ENCODE results near the gene GMDS. TPM values are rescaled to one million over a fixed set of nuclear protein-coding genes. Genes with fewer than 3 reads are reported as not detected.
"Not testable (repeated sequence)": the region's sequence is repeated elsewhere in the genome, so short reads cannot be mapped to it uniquely, and the experiment has no call there.

The GMDS gene
- total RNA-seq, 1 donor from 2014 or later, result 35.7 TPM

DNA sequence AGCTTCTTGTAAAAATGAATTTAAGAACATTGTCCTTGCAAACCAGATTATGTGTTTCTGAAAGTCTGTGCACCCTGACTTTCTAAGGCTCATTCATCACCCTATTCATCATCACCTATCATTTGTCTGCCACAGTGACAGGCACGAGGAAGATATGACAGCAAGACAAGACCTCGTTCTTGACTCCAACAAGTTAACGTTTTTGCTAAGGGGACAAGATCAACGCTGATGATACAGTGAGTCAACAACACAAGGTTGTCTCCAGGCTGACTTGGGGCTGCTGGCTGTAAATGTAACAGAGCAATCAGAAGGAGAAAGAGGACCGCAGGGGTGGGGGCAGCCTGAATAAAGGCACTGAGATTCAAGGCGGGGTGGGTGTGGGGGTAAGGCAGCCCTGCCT lies 541.5 kb downstream of the GMDS start:
- Mint-ChIP-seq H3K27me3 (ENCODE audit: low read depth) (no peaks in the 10 kb centered on the region), H3K27ac (no peak overlapping the region), H3K36me3 (ENCODE audit: low read depth) (no peaks in the 10 kb centered on the region), H3K9me3 (no peaks in the 10 kb centered on the region), H3K4me1 (ENCODE audit: low read depth) (no peaks in the 10 kb centered on the region), H3K4me3 (ENCODE audit: low read depth) (no peak overlapping the region)
- DNase-seq (ENCODE audit: low spot score), result no peak
- intact Hi-C loops (cut with micrococcal nuclease), result no loop called here

DNA sequence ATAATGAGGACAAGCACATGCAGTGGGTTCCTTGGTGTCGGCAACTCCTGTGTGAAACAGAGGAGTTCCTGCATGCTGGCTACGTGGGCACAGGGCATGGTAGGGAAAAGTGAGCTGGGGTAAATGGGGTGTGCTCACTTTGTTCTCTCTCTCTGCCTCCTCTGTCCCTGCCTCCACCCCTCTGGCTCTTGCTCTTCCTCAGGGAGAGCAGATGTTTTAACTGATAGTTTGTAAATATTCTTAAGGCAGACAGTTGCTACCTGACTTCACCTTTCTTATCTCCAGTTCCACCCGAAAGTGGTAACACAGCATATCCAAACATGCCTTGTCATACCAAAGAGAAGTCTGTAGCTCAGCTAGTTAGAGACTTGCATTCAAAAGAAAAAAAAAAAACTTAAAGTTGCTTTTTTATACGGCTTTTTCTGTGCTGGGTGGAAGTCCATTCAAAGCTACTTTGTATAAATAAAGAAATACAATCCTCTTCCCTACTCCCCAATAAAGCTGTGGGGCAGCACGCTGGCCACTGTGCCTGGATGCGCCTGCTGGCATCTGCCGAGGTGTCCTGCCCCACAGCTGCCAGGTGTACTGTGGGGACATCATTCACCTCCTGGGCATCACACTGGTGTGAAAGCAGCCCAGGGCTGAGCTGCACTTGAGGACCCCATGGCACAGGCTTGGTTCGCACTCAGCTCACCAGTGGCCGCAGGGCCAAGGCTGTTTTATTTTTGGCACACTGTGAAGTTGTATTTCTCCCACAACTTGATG lies 542.1 kb downstream of the GMDS start:
- DNase-seq (ENCODE audit: low spot score), result no peak
- no peaks in the 10 kb centered on the region for H3K4me1 Mint-ChIP-seq (ENCODE audit: low read depth)
- H3K9me3 Mint-ChIP-seq, result no peaks in the 10 kb centered on the region
- H3K36me3 Mint-ChIP-seq (ENCODE audit: low read depth), result no peaks in the 10 kb centered on the region
- H3K27me3 Mint-ChIP-seq (ENCODE audit: low read depth), result no peaks in the 10 kb centered on the region
- no peak overlapping the region for H3K4me3 Mint-ChIP-seq (ENCODE audit: low read depth)
- H3K27ac Mint-ChIP-seq, result no peak overlapping the region
- intact Hi-C loops (cut with micrococcal nuclease), result no loop called here

DNA sequence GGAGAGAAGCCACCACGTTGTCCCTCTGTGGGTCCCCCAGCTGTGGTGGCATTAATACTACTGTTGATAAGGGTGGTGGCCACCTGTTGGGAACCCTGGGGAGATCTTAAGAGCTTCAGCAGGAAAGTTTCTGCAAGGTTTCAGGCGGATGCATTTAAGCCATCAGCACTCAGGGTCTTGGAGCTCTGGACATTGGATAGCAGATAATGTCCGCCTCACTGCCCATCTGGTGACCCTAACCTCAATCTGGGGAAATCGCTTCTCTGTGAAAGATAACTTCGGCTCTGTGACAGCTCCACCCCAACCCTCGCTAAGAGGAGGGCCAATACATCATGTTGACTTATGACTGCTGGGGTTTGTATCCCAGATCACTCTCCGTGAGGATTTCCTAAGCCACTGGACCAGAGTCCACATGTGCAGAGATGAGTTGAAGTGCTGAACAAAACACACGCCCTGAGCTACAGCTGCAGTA lies 542.8 kb downstream of the GMDS start:
- DNase-seq (ENCODE audit: low spot score), result no peak
- H3K4me1 Mint-ChIP-seq (ENCODE audit: low read depth), result no peaks in the 10 kb centered on the region
- intact Hi-C loops (cut with micrococcal nuclease), result no loop called here

DNA sequence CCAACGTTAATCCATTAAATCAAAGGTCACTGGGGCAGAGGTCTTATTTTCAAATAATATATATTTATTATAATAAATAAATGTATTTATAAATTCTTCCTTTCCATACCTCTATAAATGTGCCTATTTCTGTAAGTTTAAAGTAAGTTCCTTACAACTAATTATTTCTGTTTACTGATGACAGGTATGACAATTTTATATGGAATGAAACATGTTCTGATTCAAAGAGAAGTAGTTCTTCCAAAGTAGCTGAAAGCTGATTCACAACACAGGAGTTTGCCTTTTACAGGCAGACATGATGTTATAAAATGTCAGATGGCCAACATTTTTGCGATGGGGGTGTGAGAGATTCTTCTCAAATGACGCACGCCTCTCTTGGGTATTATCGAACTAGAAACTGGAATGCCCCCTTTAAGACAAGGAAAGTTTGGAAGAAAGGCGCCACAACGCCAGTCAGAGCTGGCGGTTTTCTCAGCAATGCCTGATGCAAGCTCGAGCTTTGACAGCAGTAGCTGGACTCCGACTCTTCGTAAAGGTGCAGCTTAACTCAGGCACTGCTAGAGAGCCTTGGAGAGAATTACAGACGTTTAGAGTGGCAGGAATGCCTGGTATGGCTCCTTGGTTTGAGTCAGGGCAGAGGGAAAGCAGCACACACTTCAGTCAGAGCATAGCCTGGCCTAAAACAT lies 543.6 kb downstream of the GMDS start:
- H3K4me1 Mint-ChIP-seq (ENCODE audit: low read depth), result no peaks in the 10 kb centered on the region
- no peak overlapping the region for H3K4me3 Mint-ChIP-seq (ENCODE audit: low read depth)
- no peaks in the 10 kb centered on the region for H3K9me3 Mint-ChIP-seq
- intact Hi-C loops (cut with micrococcal nuclease), result no loop called here
- no peak for DNase-seq (ENCODE audit: low spot score)
- no peak overlapping the region for H3K27ac Mint-ChIP-seq
- no peaks in the 10 kb centered on the region for H3K27me3 Mint-ChIP-seq (ENCODE audit: low read depth)
- no peaks in the 10 kb centered on the region for H3K36me3 Mint-ChIP-seq (ENCODE audit: low read depth)

More for the DNA sequence above, 542.8 kb downstream of the GMDS start:
- Mint-ChIP-seq H3K36me3 (ENCODE audit: low read depth) (no peaks in the 10 kb centered on the region), H3K27me3 (ENCODE audit: low read depth) (no peaks in the 10 kb centered on the region), H3K27ac (no peak overlapping the region), H3K9me3 (no peaks in the 10 kb centered on the region), H3K4me3 (ENCODE audit: low read depth) (no peak overlapping the region)

DNA sequence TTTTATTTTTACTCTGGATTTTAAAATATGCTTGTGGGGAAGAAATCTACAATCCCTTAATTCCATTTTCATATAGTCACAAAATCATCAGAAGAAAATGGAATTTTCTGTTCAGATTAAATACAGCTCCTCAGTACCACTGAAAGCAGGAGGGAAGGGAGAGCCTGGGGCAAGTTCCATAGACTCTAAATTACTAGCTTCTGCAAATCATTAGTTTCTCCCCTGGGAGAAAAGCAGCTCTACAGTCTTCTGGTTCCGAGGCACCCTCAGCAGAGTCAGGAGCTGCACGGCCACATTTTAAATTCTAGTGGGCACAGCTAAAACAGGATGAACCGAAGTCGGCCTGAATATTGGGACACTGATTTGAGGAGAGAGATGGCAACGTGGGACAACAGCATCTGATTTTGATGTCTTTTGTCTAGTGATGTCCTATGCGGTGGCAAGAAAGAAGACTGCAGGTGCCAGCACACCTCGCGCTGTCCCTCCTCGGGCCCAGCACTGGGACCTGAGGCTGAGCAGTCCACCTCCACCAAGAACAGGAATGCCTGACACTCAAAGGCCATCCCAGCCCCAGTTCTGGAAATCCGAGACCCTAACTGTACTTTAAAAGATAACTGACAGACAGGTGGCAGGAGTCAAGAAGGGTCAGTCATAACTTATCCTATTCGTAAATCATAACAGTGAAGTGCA lies 545.0 kb downstream of the GMDS start:
- Mint-ChIP-seq H3K36me3 (ENCODE audit: low read depth) (no peaks in the 10 kb centered on the region), H3K4me1 (ENCODE audit: low read depth) (no peaks in the 10 kb centered on the region), H3K27me3 (ENCODE audit: low read depth) (no peaks in the 10 kb centered on the region), H3K9me3 (no peaks in the 10 kb centered on the region), H3K27ac (no peak overlapping the region), H3K4me3 (ENCODE audit: low read depth) (no peak overlapping the region)
- DNase-seq (ENCODE audit: low spot score), result no peak
- intact Hi-C loops (cut with micrococcal nuclease), result no loop called here

DNA sequence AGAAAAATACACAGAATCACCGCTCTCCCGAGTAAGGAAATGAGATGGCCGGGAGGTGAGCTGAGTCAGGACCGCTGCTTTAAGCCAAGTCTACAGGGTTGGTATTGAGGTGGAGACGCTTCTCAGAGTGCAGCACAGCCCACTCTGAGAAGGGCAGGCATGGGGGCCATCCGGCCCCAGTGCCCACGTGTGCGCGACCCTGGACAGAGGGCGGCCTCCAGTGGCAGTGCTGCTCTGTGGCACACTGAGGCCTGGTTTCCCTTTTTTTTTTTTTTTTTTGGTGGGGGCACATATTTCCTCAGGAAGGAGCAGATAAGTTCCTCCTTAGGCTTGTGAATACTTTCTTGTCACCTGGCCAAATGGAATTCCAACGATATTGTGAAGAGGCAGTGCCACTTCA lies 546.9 kb downstream of the GMDS start:
- H3K4me3 Mint-ChIP-seq (ENCODE audit: low read depth), result no peak overlapping the region
- no peaks in the 10 kb centered on the region for H3K36me3 Mint-ChIP-seq (ENCODE audit: low read depth)
- intact Hi-C loops (cut with micrococcal nuclease), result no loop called here

DNA sequence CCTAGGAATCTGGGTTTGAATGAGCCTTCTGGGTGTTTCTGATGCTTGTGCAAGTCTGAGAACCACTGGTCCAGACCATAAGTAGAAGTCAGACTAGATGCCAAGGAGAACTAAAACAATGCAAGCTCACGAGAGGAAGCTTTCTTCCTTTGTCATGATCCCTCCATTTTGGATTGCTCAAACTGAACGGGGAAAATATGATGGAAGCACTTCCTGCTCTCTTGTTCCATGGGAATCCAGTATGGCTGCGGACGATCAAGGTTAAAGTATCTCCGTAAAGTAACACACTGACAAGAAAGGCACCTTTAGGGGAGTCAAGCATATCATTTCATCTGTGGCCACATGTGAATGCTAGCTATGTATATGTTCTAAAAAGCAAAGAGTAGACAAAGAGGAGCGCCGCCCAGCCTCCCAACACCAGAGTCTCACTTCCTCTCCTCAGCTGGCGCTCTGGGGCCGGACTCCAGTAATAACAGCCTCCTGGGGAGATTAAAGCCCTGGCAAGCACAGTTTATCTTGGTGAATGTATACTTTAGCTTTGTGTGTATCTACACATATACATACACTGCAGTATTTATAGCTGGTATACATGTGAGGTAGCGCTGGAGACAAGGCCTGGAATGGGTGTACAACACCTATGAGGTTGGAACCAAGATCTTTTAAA lies 547.6 kb downstream of the GMDS start:
- no peaks in the 10 kb centered on the region for H3K4me1 Mint-ChIP-seq (ENCODE audit: low read depth)
- intact Hi-C loops (cut with micrococcal nuclease), result no loop called here
- no peaks in the 10 kb centered on the region for H3K9me3 Mint-ChIP-seq
- no peak for DNase-seq (ENCODE audit: low spot score)
- H3K27ac Mint-ChIP-seq, result no peak overlapping the region
- H3K36me3 Mint-ChIP-seq (ENCODE audit: low read depth), result no peaks in the 10 kb centered on the region
- no peak overlapping the region for H3K4me3 Mint-ChIP-seq (ENCODE audit: low read depth)
- H3K27me3 Mint-ChIP-seq (ENCODE audit: low read depth), result no peaks in the 10 kb centered on the region

More for the DNA sequence above, 546.9 kb downstream of the GMDS start:
- no peak for DNase-seq (ENCODE audit: low spot score)
- no peaks in the 10 kb centered on the region for H3K4me1 Mint-ChIP-seq (ENCODE audit: low read depth)
- no peaks in the 10 kb centered on the region for H3K27me3 Mint-ChIP-seq (ENCODE audit: low read depth)
- no peaks in the 10 kb centered on the region for H3K9me3 Mint-ChIP-seq
- no peak overlapping the region for H3K27ac Mint-ChIP-seq

DNA sequence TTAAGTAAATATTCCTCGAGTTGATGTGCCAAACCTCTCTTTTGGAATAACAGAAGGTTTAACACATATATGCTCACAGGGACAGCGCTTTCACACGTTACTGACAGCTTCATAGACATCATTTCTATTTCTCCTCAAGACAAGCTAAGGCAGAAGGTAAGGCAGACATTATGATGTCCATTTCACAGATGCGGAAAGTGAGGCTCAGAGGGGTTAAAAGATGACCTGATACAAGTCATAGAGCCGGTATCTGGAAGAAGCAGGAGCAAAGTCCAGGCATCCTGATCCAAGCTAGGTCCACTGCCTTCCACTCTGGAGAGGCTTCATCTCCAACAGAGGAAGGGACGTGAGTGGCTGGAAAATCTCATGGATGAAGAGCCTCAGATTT lies 548.9 kb downstream of the GMDS start:
- H3K4me1 Mint-ChIP-seq (ENCODE audit: low read depth), result no peaks in the 10 kb centered on the region
- intact Hi-C loops (cut with micrococcal nuclease), result no loop called here
- H3K9me3 Mint-ChIP-seq, result peaks cover 3% of the 10 kb centered on the region

DNA sequence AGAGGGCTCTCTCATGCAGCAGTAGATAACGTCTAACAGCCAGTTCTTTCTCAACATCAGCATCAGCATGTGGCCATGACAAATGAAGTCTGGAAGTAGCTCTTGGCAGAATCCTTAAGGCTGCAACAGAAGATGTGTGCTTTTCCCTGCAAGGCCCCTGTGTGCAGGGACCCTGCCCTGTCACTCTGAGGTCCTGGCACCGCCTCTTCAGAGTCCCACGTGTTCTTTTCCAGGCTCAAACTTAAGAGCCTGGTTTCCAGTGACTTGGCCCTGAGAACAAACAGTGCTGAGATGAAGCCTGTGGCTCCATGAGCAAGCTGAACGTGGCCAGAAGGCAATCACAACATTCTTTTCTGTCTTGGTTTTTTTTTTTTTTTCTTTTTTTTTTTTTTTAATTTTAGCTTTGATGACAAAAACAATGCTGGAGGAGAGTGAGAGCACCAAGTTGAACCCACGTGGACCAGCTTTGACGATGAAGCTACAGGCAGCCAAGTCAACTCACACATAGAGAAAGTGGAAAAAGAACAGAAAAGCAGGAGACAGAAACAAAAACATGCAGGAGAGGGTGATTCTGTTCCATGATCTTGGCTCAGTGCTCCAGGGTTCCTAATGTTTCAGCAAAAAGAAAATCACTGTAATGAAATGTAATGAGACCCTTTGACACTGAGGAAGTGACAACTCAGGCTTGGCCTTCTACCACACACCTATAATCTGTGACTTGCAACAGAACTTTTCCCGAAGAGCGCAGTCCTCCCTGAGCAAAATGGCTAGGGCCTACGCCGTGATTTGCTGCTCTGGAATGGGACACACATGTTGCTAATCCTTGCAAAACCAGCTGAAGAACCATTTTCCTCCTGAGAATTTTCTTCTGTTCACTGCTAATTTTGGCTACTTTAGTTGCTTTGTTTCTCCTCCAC lies 549.6 kb downstream of the GMDS start:
- no peak overlapping the region for H3K27ac Mint-ChIP-seq
- no peaks in the 10 kb centered on the region for H3K4me1 Mint-ChIP-seq (ENCODE audit: low read depth)
- H3K36me3 Mint-ChIP-seq (ENCODE audit: low read depth), result no peaks in the 10 kb centered on the region
- intact Hi-C loops (cut with micrococcal nuclease), result no loop called here
- H3K4me3 Mint-ChIP-seq (ENCODE audit: low read depth), result no peak overlapping the region
- no peaks in the 10 kb centered on the region for H3K27me3 Mint-ChIP-seq (ENCODE audit: low read depth)
- DNase-seq (ENCODE audit: low spot score), result no peak
- H3K9me3 Mint-ChIP-seq, result peaks cover 3% of the 10 kb centered on the region

More for the DNA sequence above, 548.9 kb downstream of the GMDS start:
- H3K36me3 Mint-ChIP-seq (ENCODE audit: low read depth), result no peaks in the 10 kb centered on the region
- H3K4me3 Mint-ChIP-seq (ENCODE audit: low read depth), result no peak overlapping the region
- no peaks in the 10 kb centered on the region for H3K27me3 Mint-ChIP-seq (ENCODE audit: low read depth)
- H3K27ac Mint-ChIP-seq, result no peak overlapping the region
- no peak for DNase-seq (ENCODE audit: low spot score)

DNA sequence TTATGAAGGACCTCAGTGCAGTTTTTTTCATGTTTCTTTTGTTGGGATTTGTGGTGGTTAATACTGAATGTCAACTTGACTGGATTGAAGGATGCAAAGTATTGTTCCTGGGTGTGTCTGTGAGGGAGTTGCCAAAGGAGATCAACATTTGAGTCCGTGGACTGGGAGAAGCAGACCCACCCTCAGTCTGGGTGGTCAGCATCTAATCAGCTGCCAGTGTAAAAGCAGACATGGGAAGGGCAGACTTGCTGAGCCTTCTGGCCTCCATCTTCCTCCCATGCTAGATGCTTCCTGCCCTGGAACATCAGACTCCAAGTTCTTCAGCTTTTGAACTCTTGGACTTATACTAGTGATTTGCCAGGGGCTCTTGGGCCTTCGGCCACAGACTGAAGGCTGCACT lies 553.6 kb downstream of the GMDS start:
- H3K9me3 Mint-ChIP-seq; DNase-seq (ENCODE audit: low spot score); H3K4me3 Mint-ChIP-seq (ENCODE audit: low read depth); H3K27ac Mint-ChIP-seq; intact Hi-C loops (cut with micrococcal nuclease); H3K36me3 Mint-ChIP-seq (ENCODE audit: low read depth); H3K4me1 Mint-ChIP-seq (ENCODE audit: low read depth); H3K27me3 Mint-ChIP-seq (ENCODE audit: low read depth): not testable (repeated sequence)

DNA sequence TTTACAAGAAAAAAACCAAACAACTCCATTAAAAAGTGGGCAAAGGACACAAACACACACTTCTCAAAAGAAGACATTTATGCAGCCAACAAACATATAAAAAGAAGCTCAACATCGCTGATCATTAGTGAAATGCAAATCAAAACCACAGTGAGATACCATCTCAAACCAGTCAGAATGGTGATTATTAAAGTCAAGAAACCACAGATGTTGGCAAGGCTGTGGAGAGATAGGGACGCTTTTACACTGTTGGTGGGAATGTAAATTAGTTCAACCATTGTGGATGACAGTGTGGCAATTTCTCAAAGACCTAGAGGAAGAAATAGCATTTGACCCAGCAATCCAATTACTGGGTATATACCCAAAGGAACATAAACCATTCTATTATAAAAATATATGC lies 554.7 kb downstream of the GMDS start:
- DNase-seq (ENCODE audit: low spot score); H3K36me3 Mint-ChIP-seq (ENCODE audit: low read depth); H3K4me3 Mint-ChIP-seq (ENCODE audit: low read depth); intact Hi-C loops (cut with micrococcal nuclease); H3K27me3 Mint-ChIP-seq (ENCODE audit: low read depth); H3K9me3 Mint-ChIP-seq; H3K4me1 Mint-ChIP-seq (ENCODE audit: low read depth); H3K27ac Mint-ChIP-seq: not testable (repeated sequence)

DNA sequence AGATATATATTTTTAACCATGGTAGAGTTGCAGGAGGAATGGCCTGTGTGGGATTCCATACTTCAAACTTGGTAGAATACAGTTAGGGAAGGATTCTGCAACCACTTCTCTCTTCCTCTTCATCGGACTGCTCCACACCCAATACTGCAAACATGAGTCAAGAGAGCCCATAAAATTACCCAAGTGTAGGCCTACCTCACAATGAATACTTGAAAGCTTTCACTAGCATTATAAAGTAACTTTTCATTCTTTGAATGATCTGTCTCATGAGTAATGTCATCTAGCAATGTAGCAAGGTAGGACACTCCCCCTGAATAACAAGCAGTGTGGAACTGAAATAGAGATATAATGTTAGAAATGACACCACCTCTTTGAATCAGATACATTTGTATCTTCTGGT lies 556.3 kb downstream of the GMDS start:
- Mint-ChIP-seq H3K9me3 (peaks cover 3% of the 10 kb centered on the region), H3K4me1 (ENCODE audit: low read depth) (no peaks in the 10 kb centered on the region), H3K4me3 (ENCODE audit: low read depth) (no peak overlapping the region), H3K27ac (no peak overlapping the region), H3K27me3 (ENCODE audit: low read depth) (no peaks in the 10 kb centered on the region), H3K36me3 (ENCODE audit: low read depth) (no peaks in the 10 kb centered on the region)
- no peak for DNase-seq (ENCODE audit: low spot score)
- intact Hi-C loops (cut with micrococcal nuclease), result no loop called here

Measured in activated T-helper 2 cell treated with anti-CD3 and anti-CD28 coated beads, Interferon-gamma antibody, Interleukin-2, Interleukin-4, amounts not matched to agents 10 μg/mL and 5 μg/mL and 100 μg/mL, durations not matched to agents 14 hours and 24 hours and 36 hours (primary cell).